Activated naive CD8-positive, alpha-beta T cell treated with anti-CD3 and anti-CD28 coated beads, Interleukin-2, amount 10 ng/mL, durations not matched to agents 7 days and 5 days (primary cell): ENCODE results near the gene WRAP53. TPM values are rescaled to one million over a fixed set of nuclear protein-coding genes. Genes with fewer than 3 reads are reported as not detected.
A peak's percentile ranks its signal among the peaks of the same experiment; 100 is the strongest.
"Not testable (repeated sequence)": the region's sequence is repeated elsewhere in the genome, so short reads cannot be mapped to it uniquely, and the experiment has no call there.

Experiments
- ATAC-seq: fragments of 150-1000 bp; cut with Tn5 transposase; one replicate; pipeline ENCODE4 v1.10.0; 2021; ENCODE audit warnings: low read depth, moderate library complexity
- POLR2A ChIA-PET: fragments of 350-600 bp; sonication (Branson Sonifier 250); formaldehyde crosslinking; loops from one replicate; lab custom pipeline; 2021; ENCODE audit warnings: antibody characterized with exemption; lab: Charles Lee
- DNase-seq: peaks from one replicate; pipeline ENCODE4 v3.0.0; 2021
- H3K27ac Mint-ChIP-seq: one replicate; pipeline ENCODE4 v1.8.0; 2022; ENCODE audit warnings: mild to moderate bottlenecking, mixed read lengths
- H3K27me3 Mint-ChIP-seq: one replicate; pipeline ENCODE4 v1.8.0; 2022; ENCODE audit warnings: mild to moderate bottlenecking, moderate library complexity, mixed read lengths
- H3K36me3 Mint-ChIP-seq: one replicate; pipeline ENCODE4 v1.8.0; 2021; ENCODE audit warnings: mild to moderate bottlenecking, mixed read lengths
- H3K4me1 Mint-ChIP-seq: one replicate; pipeline ENCODE4 v1.8.0; 2021; ENCODE audit warnings: mixed read lengths
- H3K4me3 Mint-ChIP-seq: one replicate; pipeline ENCODE4 v1.8.0; 2022; ENCODE audit warnings: mild to moderate bottlenecking, moderate library complexity, mixed read lengths
- H3K9me3 Mint-ChIP-seq: one replicate; pipeline ENCODE4 v1.8.0; 2021; ENCODE audit warnings: mixed read lengths
- total RNA-seq, 2 experiments: library from RNA; stranded (reverse); gene quantifications; one replicate each; pipeline ENCODE4 v1.2.3, GENCODE V29; 2021

Gene WRAP53
- total RNA-seq: 10 to 100 TPM; 19.3 to 19.4 TPM

DNA sequence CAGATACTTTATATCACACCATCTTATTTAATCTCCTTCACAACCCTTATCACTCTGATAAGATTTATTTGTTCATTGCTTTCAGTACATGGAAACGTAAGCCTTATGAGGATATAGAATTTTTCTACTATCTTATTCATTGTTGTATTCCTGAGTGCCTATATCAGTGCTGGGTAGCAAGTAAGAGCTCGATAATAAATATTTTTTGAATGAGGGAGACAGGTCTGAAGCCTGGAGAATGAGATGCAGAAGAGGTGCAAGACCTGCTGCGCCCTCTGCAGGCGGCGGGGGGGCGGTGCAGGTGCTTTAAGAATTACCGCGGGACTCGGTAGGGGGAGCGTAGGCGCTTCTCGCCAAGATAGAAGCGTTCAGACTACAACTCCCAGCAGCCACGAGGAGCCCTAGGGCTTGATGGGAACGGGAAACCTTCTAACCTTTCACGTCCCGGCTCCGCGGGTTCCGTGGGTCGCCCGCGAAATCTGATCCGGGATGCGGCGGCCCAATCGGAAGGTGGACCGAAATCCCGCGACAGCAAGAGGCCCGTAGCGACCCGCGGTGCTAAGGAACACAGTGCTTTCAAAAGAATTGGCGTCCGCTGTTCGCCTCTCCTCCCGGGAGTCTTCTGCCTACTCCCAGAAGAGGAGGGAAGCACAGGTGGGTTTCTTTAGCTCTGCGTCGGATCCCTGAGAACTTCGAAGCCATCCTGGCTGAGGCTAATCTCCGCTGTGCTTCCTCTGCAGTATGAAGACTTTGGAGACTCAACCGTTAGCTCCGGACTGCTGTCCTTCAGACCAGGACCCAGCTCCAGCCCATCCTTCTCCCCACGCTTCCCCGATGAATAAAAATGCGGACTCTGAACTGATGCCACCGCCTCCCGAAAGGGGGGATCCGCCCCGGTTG lies at the start of gene WRAP53:
TSS of gene WRAP53 (plus strand) at position 570 of the 900 bp plus-strand sequence. CDS start at position 742, 172 bp downstream.
- H3K36me3 Mint-ChIP-seq: peaks cover 18% of the 10 kb centered on the region
- POLR2A ChIA-PET: interaction anchor here (0.6 to 4.9 kb wide), 44 partner anchors 16 to 643 kb away, joined by 3 to 57 read pairs (median 4); partner anchors contain the start of genes ACAP1, ATP1B2, CD68 and CNTROB
- no peaks in the 10 kb centered on the region for H3K9me3 Mint-ChIP-seq
- no peaks in the 10 kb centered on the region for H3K27me3 Mint-ChIP-seq
- H3K27ac Mint-ChIP-seq: peak within 1 kb of the TSS; percentile 100
- ATAC-seq (peak; percentile 85), DNase-seq (peak; percentile 98)
- peaks cover 25% of the 10 kb centered on the region for H3K4me1 Mint-ChIP-seq
- peak within 1 kb of the TSS; percentile 99 for H3K4me3 Mint-ChIP-seq

DNA sequence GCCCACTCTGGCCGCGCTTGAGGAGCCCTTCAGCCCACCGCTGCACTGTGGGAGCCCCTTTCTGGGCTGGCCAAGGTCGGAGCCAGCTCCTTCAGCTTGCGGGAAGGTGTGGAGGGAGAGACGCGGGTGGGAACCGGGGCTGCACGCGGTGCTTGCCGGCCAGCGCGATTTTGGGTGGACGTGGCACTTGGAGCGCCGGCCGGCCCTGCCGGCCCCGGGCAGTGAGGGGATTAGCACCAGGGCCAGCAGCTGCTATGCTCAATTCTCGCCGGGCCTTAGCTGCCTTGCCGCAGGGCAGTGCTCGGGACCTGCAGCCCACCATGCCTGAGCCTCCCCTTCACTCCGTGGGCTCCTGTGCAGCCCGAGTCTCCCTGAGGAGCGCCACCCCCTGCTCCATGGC lies 47.5 kb upstream of the WRAP53 start:
- Mint-ChIP-seq H3K4me3 (no peak overlapping the region), H3K4me1 (peaks cover 13% of the 10 kb centered on the region), H3K9me3 (no peaks in the 10 kb centered on the region), H3K27me3 (peaks cover 14% of the 10 kb centered on the region), H3K36me3 (no peaks in the 10 kb centered on the region), H3K27ac (no peak overlapping the region)
- ATAC-seq (no peak), DNase-seq (no peak)
- POLR2A ChIA-PET: interaction anchor here (1.6 kb wide), 1 partner anchor 10 kb away, joined by 5 read pairs; the partner anchor contains the start of gene ATP1B2

DNA sequence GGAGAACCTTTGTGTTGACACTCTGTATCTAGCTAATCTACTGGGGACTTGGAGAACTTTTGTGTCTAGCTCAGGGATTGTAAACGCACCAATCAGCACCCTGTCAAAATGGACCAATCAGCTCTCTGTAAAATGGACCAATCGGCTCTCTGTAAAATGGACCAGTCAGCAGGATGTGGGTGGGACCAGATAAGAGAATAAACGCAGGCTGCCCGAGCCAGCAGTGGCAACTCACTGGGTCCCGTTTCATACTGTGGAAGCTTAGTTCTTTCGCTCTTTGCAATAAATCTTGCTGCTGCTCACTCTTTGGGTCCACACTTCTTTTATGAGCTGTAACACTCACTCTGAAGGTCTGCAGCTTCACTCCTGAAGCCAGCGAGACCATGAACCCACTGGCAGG lies 46.6 kb upstream of the WRAP53 start:
- not testable (repeated sequence) for DNase-seq, ATAC-seq

DNA sequence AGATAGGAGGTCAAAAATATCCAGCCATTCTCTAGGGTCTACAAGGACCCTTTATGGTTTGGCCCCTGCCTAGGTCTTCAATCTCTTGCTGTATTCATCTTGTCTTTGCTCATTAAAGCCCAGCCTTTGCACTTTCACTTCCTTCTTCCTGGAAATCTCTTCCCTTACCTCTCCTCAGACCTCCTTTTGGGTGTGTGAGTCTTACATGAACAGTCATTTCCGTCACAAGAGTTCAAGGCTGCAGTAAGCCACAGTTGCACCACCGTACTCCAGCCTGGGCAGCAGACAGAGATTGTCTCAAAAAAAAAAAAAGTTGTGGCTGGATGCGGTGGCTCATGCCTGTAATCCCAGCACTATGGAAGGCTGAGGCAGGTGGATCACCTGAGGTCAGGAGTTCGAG lies 43.5 kb upstream of the WRAP53 start:
- POLR2A ChIA-PET: no interaction called here

More for the DNA sequence above, 46.6 kb upstream of the WRAP53 start:
- H3K4me3 Mint-ChIP-seq, H3K27ac Mint-ChIP-seq, H3K36me3 Mint-ChIP-seq, H3K9me3 Mint-ChIP-seq: not testable (repeated sequence)
- Mint-ChIP-seq H3K4me1 (peaks cover 13% of the 10 kb centered on the region), H3K27me3 (peaks cover 14% of the 10 kb centered on the region)
- POLR2A ChIA-PET: interaction anchor here (1.1 to 1.6 kb wide), 2 partner anchors 9 to 46 kb away, joined by 3 to 5 read pairs; partner anchors contain the start of genes ATP1B2 and TP53

DNA sequence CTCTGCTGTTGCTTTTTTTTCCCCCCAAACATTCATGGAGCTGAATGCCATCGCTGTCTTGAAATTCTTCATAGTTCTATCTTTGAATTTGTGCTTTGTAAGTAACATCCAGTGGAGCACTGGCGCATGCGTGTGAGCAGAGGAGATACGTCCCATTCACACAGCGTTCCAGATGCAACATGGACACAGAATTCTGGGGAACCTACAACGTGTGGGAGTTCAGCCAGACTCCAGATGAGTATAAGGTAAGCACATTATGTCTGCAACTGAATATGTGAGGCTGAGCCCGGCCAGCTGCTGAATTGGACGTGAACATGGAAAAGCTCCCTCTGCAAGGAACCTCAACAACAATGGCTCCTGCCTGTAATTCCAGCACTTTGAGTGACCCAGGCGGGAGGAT lies 41.8 kb upstream of the WRAP53 start:
- Mint-ChIP-seq H3K4me3 (no peak overlapping the region), H3K27ac (no peak overlapping the region), H3K4me1 (peaks cover 22% of the 10 kb centered on the region), H3K27me3 (peaks cover 27% of the 10 kb centered on the region), H3K36me3 (no peaks in the 10 kb centered on the region), H3K9me3 (no peaks in the 10 kb centered on the region)
- ATAC-seq (no peak), DNase-seq (no peak)
- POLR2A ChIA-PET: no interaction called here

More for the DNA sequence above, 43.5 kb upstream of the WRAP53 start:
- no peak overlapping the region for H3K4me3 Mint-ChIP-seq
- no peaks in the 10 kb centered on the region for H3K36me3 Mint-ChIP-seq
- peaks cover 13% of the 10 kb centered on the region for H3K4me1 Mint-ChIP-seq
- DNase-seq (no peak), ATAC-seq (no peak)
- H3K9me3 Mint-ChIP-seq: no peaks in the 10 kb centered on the region
- no peak overlapping the region for H3K27ac Mint-ChIP-seq
- peaks cover 13% of the 10 kb centered on the region for H3K27me3 Mint-ChIP-seq

DNA sequence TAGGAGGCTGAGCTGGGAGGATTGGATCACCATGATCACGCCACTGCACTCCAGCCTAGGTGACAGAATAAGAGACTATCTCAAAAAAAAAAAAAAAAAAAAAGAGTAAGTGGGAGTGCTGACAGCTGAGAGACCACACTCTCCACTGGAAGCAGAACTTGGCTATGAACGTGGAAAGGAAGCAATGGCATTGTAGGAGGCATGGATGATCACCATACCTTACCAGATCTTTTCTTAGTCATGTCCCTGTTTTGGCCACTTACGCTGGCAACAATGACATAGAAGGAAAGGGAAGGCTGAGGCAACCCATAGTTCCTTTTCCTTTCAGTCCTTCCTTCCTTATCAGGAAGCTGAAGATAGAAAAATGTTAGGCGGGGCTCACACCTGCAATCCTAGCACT lies 41.3 kb upstream of the WRAP53 start:
- no peak overlapping the region for H3K27ac Mint-ChIP-seq
- no peaks in the 10 kb centered on the region for H3K9me3 Mint-ChIP-seq
- DNase-seq (no peak), ATAC-seq (no peak)
- POLR2A ChIA-PET: interaction anchor here (1.0 kb wide), 1 partner anchor 39 kb away, joined by 3 read pairs; no protein-coding TSS in a partner anchor
- H3K36me3 Mint-ChIP-seq: no peaks in the 10 kb centered on the region
- peaks cover 25% of the 10 kb centered on the region for H3K27me3 Mint-ChIP-seq
- peaks cover 16% of the 10 kb centered on the region for H3K4me1 Mint-ChIP-seq
- H3K4me3 Mint-ChIP-seq: no peak overlapping the region

DNA sequence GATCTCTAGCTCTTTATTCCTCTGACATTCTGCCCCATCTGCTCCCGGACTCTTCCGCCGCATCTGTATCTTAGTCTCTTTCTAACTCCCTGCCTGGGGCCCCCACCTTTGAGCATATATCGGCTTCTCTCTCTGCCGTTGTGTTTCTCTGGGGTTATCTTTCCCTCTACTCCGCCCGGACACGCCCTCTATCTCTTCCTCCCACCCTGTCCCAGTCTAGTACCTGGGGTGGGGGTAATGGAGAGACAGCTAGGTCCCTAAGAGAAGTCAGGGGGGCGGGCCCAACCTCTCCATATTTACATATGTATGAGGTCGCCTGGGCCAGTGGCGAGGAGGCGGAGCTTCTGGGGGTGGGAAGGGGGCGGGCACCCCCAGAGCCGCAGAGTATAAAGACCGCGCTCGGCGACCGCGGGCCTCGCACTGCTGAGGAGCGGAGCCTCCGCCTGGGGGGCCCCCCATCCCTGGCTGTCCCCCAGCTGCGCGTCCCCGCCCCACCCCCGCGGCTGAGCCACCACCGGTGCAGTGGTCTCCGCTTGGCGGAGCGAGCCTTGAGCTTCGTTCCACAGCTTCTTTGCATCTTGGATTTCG lies 37.7 kb upstream of the WRAP53 start, which contains the start of gene ATP1B2:
TSS of gene ATP1B2 (plus strand) at position 418 of the 588 bp plus-strand sequence. CDS start 593 bp downstream, outside the sequence.
- peak within 1 kb of the TSS; percentile 35 for H3K27ac Mint-ChIP-seq
- no peaks in the 10 kb centered on the region for H3K36me3 Mint-ChIP-seq
- peaks cover 11% of the 10 kb centered on the region for H3K4me1 Mint-ChIP-seq
- no peaks in the 10 kb centered on the region for H3K9me3 Mint-ChIP-seq
- peak; percentile 71 for DNase-seq
- H3K27me3 Mint-ChIP-seq: peaks cover 49% of the 10 kb centered on the region
- H3K4me3 Mint-ChIP-seq: peak within 1 kb of the TSS; percentile 84
- POLR2A ChIA-PET: interaction anchor here (0.6 to 2.5 kb wide), 6 partner anchors 9 to 515 kb away, joined by 3 to 21 read pairs (median 6); partner anchors contain the start of genes FXR2, SAT2 and TP53
- peak; percentile 86 for ATAC-seq

DNA sequence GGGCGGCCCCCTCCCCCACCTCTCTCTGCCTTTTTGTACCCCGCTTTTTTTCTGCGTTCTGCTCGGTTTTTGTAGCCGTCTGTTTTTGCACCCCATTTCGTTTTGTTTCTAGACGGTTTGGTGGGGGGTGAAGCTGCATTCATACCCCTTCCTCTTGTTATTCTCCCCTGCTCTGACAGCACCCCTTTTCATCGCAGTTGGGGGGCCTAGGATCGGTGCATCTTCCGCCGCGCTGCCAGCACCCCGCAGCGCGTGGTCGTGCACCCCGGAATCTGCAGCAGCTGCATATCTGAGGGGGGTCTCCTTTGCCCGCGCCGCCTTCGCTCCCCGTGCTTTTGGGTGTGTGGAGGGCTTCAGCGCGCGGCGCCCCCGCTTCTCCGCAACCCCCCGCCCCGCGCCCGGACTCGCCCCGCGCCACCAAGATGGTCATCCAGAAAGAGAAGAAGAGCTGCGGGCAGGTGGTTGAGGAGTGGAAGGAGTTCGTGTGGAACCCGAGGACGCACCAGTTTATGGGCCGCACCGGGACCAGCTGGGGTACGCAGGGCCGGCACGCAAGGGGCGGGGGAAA lies 37.1 kb upstream of the WRAP53 start:
- no peaks in the 10 kb centered on the region for H3K36me3 Mint-ChIP-seq
- H3K4me1 Mint-ChIP-seq: peaks cover 11% of the 10 kb centered on the region
- H3K27me3 Mint-ChIP-seq: peaks cover 49% of the 10 kb centered on the region
- DNase-seq (no peak), ATAC-seq (peak; percentile 5)
- POLR2A ChIA-PET: interaction anchor here (0.6 to 2.5 kb wide), 5 partner anchors 10 to 515 kb away, joined by 3 to 21 read pairs (median 7); partner anchors contain the start of genes FXR2, SAT2 and TP53
- H3K9me3 Mint-ChIP-seq: no peaks in the 10 kb centered on the region
- peak overlapping the region; percentile 76 for H3K4me3 Mint-ChIP-seq
- H3K27ac Mint-ChIP-seq: peak overlapping the region; percentile 35

DNA sequence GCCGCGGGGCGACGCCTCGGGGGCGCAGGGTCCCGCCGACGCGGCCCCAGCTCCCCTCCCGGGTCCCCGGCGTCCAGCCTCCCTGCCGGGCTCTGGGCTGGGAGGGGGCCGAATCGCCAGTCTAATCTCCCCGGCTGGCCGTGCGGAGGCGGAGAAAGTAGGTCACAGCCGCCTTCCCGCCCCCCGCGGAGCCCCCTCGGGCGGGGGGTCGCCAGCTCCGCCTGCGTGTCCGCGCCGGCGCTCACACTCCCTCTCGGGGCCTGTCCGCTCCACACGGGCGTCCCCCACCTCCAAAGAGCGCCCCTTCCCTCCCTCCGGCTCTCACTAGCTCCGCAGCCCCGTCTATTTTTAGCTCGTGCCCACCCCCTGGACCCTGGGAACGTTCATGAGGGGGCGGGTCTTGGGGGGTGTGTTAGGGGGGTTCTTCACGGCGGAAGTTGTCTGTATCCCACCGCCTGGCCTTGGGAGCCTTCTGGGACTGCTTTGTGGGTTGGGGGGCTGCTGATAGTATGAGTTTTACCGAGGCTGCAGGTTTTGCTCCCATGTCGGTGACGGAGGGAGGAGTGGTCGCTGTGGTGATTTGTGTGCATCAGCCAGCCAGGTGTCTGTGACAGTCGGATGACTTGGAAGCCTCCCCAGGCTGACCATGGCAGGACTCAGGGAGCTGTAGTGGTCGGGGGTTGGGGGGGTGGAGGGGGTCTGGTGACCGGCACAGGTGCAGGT lies 36.5 kb upstream of the WRAP53 start:
- Mint-ChIP-seq H3K27me3 (peaks cover 49% of the 10 kb centered on the region), H3K36me3 (no peaks in the 10 kb centered on the region), H3K9me3 (no peaks in the 10 kb centered on the region), H3K4me1 (peaks cover 11% of the 10 kb centered on the region), H3K27ac (no peak overlapping the region), H3K4me3 (no peak overlapping the region)
- POLR2A ChIA-PET: interaction anchor here (1.5 to 2.5 kb wide), 3 partner anchors 24 to 37 kb away, joined by 7 to 21 read pairs (median 11); partner anchors contain the start of genes FXR2, SAT2 and TP53
- ATAC-seq (no peak), DNase-seq (no peak)

DNA sequence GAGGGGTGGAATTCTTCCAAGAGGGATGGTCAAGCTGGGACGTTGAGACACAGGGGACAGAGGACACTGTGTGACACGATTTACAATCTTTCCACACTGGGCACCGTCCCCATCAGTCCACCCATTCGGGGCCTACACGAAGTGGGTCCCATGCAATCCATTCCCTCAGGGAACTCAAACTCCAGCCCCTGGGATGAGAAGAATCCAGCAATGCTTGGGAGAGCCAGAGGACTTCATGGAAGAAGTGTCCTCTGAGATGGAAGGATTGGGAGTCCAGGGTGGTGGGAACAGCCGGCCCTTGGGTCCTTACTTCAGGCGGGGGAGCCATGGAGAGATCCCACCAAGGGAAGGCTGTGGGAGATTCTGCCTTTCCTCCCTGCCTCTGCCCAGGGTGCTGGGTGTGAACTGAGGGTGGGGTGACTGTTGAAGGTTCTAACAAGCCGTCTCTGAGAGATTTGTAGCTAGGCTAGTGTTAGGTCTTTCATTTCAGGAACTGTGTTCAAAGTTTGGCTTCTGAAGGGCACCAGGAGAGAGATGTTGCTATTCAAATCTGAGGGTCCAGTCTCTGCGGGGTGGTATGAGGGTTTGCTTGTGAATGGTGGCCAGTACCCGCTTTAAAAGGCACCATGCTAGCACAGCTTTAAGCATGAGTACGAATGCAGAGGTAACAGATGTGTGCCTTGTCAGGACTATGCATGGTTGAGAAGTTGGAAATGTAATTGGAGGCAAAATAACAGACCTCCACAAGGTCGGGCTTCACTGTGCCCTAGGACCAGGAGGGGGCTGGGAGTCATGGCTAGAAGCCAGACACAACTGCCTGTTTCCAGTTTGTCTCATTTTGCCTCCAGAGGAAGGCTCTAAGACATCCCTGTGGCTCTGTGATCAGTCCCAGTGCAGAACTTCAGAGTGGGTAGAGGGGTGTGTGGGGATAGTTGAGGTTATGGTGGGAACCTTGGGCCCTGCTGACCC lies 35.6 kb upstream of the WRAP53 start:
- H3K27ac Mint-ChIP-seq: no peak overlapping the region
- DNase-seq (no peak), ATAC-seq (no peak)
- H3K9me3 Mint-ChIP-seq: no peaks in the 10 kb centered on the region
- H3K4me3 Mint-ChIP-seq: no peak overlapping the region
- POLR2A ChIA-PET: interaction anchor here (2.2 to 2.5 kb wide), 2 partner anchors 34 to 38 kb away, joined by 11 to 21 read pairs; partner anchors contain the start of genes FXR2 and TP53
- H3K27me3 Mint-ChIP-seq: peaks cover 49% of the 10 kb centered on the region
- no peaks in the 10 kb centered on the region for H3K36me3 Mint-ChIP-seq
- H3K4me1 Mint-ChIP-seq: peaks cover 11% of the 10 kb centered on the region

DNA sequence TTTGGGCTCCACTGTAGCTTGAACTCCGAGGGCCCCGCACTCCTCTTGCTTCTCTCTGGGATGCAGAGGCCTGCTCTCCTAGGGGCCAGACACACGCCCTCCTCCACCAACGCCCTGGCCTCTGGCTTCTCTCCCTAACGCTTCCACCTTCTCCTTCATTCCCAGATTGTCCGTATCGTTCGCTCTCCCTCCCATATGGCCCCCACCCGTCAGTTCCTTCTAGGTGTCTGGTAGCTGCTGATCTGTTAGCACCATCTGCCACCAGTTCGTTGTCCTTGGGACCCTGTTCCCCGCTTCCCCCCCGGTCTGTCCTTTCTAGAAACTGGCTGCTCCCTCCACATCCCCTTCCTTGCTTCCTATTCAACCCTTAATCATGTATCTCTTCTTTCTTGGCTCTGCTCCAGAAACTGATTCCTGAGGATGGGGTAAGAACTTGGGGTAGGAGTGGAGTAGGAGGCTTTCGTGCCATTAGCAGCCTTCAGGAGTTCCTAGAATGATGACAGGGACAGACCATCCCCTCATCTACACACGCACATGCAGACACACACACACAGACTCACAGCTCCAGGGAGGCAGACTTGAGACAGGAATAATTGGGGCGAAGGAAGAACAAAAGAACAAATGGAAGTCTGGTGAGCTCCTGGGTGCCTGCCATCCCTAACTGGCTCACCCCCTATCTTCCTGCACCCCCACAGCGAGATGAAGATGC lies 33.3 kb upstream of the WRAP53 start:
- no peak for DNase-seq
- H3K27ac Mint-ChIP-seq: no peak overlapping the region
- H3K36me3 Mint-ChIP-seq: no peaks in the 10 kb centered on the region
- H3K27me3 Mint-ChIP-seq: peaks cover 40% of the 10 kb centered on the region
- H3K4me1 Mint-ChIP-seq: peaks cover 8% of the 10 kb centered on the region
- no peaks in the 10 kb centered on the region for H3K9me3 Mint-ChIP-seq
- POLR2A ChIA-PET: interaction anchor here (1.2 kb wide), 1 partner anchor 13 kb away, joined by 3 read pairs; no protein-coding TSS in a partner anchor
- ATAC-seq: no peak
- no peak overlapping the region for H3K4me3 Mint-ChIP-seq
